AG04449 (cell line): ENCODE data around the gene DGKB.

Experiments
- CTCF ChIA-PET: fragments of 350-600 bp; formaldehyde crosslinking; extraction: SDS; loops from one replicate; lab custom pipeline; 2021; ENCODE audit warnings: antibody characterized with exemption; lab: Yijun Ruan, JAX
- POLR2A ChIA-PET: fragments of 400-600, 350-600 bp; formaldehyde crosslinking; extraction: SDS; loops from one replicate; lab custom pipeline; 2020; ENCODE audit warnings: antibody characterized with exemption, inconsistent platforms; lab: Yijun Ruan, JAX
- DNase-seq: peaks from one replicate; pipeline ENCODE4 v3.0.0-alpha.2; 2010; ENCODE audit warnings: low read depth, low spot score
- H3K4me3 ChIP-seq: 2 replicates; pipeline ENCODE4 v1.5.1; 2011; ENCODE audit warnings: low read depth, mild to moderate bottlenecking, control low read depth, low read length
- TF ChIP-seq, protein P1 (sequence below): IDR thresholded peaks from one replicate; pipeline ENCODE4 v1.5.1; 2011; ENCODE audit warnings: mild to moderate bottlenecking, moderate library complexity, low read length, control low read depth, inconsistent platforms; ENCODE audit not compliant: insufficient read depth; ENCODE audit errors: missing control alignments

DGKB gene

DNA sequence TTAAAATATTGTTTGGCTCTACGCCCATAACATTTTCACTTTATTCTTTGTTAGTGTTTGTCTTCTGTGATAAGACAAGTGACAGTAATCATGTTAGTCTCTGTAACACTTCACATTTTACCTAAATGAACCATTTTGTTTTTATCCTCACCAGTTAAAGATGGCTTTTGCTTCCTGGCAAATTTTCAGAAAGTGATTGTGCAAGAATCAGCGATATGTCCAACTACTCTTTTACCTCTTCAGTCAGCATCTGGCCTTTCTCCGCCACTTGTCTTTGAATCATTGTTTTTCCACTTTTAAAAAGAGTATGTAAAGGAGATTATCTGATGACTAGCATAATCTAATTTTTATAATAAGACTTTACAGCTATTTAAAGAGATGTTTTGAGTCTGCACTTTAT, 3.5 kb downstream of the DGKB start:
- no peak for DNase-seq
- TF ChIP-seq, protein P1, sequence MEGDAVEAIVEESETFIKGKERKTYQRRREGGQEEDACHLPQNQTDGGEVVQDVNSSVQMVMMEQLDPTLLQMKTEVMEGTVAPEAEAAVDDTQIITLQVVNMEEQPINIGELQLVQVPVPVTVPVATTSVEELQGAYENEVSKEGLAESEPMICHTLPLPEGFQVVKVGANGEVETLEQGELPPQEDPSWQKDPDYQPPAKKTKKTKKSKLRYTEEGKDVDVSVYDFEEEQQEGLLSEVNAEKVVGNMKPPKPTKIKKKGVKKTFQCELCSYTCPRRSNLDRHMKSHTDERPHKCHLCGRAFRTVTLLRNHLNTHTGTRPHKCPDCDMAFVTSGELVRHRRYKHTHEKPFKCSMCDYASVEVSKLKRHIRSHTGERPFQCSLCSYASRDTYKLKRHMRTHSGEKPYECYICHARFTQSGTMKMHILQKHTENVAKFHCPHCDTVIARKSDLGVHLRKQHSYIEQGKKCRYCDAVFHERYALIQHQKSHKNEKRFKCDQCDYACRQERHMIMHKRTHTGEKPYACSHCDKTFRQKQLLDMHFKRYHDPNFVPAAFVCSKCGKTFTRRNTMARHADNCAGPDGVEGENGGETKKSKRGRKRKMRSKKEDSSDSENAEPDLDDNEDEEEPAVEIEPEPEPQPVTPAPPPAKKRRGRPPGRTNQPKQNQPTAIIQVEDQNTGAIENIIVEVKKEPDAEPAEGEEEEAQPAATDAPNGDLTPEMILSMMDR, result no peak
- CTCF ChIA-PET, result no interaction called here
- H3K4me3 ChIP-seq, result no peak overlapping the region
- POLR2A ChIA-PET, result no interaction called here

DNA sequence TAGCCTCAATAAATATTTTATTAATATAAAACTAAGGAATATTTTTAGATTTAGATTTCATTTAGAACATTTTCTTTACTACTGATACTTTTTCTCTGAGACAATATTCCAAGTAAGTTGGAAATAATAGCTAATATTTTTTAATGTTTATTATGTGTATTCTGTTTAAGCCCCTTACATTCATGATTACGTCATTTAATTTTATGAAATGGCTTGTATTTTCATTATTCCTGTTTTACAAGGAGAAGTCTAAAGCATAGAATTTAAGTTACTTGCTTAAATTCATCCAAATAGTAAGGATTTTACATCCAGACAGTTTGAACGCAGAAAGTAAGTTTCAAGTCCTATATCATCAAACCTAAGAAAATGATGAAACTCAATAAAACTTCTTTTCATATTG, 6.1 kb downstream of the DGKB start:
- POLR2A ChIA-PET, result no interaction called here
- DNase-seq, result no peak
- CTCF ChIA-PET, result no interaction called here
- H3K4me3 ChIP-seq, result no peak overlapping the region
- TF ChIP-seq, protein P1, result no peak

DNA sequence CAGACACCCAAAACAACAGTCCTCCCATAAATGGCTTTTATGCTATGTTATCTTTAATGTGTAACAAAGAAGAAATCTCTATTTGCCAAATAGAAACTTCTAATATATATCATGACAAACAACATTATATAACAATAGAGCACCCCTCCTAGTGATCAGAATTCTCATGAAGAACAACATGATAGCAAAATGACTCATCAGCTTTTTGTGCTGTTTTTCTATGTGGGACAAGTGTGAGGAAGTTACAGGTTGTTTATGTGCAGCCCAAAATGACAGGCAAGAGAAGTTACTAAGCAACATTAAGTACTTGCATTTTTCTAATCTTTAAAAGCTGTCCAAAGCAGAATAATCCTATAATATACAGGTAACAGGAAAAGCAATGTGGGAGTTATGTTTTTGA, 7.7 kb downstream of the DGKB start:
- POLR2A ChIA-PET, result no interaction called here
- no peak overlapping the region for H3K4me3 ChIP-seq
- no peak for DNase-seq
- TF ChIP-seq, protein P1, result no peak
- CTCF ChIA-PET, result no interaction called here

DNA sequence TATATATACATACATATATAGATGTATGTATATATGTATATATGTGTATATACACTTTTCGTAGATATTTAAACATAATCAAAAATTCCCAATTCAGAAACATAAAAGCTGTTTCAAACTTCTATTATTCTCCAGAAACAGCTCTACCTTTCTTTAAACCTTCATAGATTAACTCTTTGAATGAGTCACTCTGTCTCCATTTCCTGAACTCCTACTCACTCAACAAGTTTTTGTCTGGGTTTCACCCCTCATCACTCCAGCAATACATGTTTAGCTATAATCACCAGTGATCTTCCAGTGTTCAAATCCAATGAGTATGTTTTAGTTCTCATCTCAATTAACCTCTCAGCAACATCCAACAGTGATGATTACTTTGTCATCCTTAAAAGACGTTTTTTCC, 9.6 kb downstream of the DGKB start:
- ChIA-PET POLR2A (no interaction called here), CTCF (no interaction called here)
- no peak overlapping the region for H3K4me3 ChIP-seq
- TF ChIP-seq, protein P1, result no peak
- DNase-seq, result no peak

DNA sequence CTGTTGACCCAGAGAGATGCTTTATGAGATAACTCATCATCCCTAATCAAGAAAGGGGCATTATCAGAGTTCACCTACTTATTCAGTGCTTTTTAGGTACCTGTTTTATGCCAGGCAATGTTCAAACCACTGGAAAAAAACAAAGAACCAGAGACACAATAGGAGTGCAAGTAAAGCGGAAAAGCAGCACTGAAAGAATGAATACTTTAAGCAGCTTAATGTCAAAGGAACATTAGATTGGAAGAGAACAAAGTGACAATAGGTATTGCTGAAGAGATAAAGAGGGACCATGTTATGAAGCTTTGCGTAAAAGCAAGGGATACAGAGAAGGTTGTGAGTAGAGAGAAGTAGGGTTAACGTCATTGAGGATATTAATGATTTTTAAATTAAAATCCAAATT, 11.3 kb downstream of the DGKB start:
- CTCF ChIA-PET, result interaction anchor here (1.1 kb wide), 1 partner anchor 12 kb away, joined by 3 read pairs; no protein-coding TSS in a partner anchor
- no peak overlapping the region for H3K4me3 ChIP-seq
- TF ChIP-seq, protein P1, result no peak
- DNase-seq, result no peak
- POLR2A ChIA-PET, result no interaction called here

DNA sequence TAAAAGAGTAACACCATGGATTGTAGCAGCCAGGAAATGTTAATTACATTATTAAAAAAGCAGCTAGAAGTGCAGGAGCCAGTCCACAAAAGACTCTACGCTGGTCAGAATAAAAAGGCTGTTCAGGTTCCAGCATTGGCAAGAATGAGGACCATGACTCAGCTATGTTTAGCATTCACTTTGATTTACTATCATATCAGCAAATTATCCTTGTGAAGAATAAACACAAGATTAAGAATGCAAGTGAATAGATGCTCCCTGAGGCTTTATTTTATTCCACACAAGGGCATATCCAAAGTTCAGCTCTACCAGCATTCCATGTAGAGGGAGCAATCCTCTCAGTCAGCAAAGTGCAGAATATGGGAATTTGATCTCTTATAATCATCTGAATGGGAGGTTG, 13.6 kb downstream of the DGKB start:
- TF ChIP-seq, protein P1, result no peak
- ChIA-PET POLR2A (no interaction called here), CTCF (no interaction called here)
- no peak overlapping the region for H3K4me3 ChIP-seq
- no peak for DNase-seq
